GM18909 (cell line): Measurements from ENCODE around the gene DLX6.

Experiments
- ATAC-seq: cut with Tn5 transposase; IDR thresholded peaks from one replicate; pipeline ENCODE4 v1.9.1; 2021; ENCODE audit warnings: mild to moderate bottlenecking; ENCODE audit not compliant: unreplicated experiment, poor library complexity

DLX6 gene

GRCh38 chr7:97005183-97006054 is at the start of gene DLX6:
TSS of gene DLX6 (plus strand) at chr7:97005553. CDS start at chr7:97005978, 425 bp downstream.
- peak; percentile 5 for ATAC-seq

DNA sequence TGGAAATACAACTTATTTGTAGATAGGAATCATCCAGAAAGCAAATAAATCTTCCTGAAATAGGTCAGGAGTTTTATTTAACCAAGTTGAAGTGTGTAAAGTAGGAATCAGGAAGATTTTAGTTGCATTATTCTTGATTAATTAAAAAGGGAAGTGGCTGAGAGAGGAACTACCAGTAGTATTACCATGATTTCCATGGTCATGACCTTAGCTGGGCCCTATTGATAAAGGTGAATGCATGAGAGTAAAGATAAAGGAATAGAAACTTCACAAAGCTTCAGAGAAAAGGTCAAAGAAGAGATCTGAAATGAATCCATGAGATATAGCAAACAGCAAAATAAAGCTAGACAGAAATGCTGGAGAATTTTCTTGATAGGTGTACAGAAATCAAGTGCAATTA is 46.2 kb upstream of the DLX6 start:
- ATAC-seq, result no peak

GRCh38 chr7:96962221-96962885 is 43.0 kb upstream of the DLX6 start:
- no peak for ATAC-seq

GRCh38 chr7:96968981-96969380 is 36.4 kb upstream of the DLX6 start:
- ATAC-seq, result no peak

DNA sequence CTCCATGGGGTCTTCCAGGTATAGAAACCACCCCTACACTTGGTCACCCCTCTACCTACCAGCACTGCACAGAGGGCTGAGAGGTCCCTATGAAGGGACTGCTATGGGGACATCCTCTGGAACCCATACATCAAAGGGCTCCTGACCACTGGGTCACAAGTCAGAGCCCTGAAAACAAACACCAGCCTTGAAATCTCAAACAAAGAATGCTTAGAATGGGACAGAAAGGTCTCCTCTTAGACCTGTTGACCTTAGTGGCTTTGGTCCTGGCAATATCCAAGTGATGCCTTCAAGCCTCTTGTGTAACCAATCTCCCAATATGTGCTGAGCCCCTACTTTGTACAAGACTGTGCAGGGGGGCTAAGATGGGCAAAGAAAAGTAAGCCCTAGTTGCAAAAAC is 34.6 kb upstream of the DLX6 start:
- ATAC-seq, result no peak

GRCh38 chr7:96973986-96974385 is 31.4 kb upstream of the DLX6 start:
- no peak for ATAC-seq

DNA sequence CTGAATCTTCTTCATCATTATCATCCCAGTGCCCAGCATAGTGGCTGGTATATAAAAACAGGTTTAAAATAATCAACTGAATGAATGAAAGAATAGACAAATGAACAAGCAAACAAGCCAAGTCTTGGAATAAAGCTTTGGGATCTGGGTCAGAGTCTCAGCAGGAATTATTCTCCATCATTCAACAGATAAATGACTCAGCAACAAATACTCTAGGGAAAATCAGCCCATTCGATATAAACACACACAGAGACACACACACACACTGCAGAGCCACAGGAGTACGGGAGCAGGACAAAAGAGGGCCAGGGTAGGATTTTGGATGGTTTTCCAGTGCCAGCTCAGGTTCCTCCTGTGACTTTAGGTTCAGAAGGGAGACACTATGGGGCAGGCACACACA is 29.2 kb upstream of the DLX6 start:
- ATAC-seq, result no peak

DNA sequence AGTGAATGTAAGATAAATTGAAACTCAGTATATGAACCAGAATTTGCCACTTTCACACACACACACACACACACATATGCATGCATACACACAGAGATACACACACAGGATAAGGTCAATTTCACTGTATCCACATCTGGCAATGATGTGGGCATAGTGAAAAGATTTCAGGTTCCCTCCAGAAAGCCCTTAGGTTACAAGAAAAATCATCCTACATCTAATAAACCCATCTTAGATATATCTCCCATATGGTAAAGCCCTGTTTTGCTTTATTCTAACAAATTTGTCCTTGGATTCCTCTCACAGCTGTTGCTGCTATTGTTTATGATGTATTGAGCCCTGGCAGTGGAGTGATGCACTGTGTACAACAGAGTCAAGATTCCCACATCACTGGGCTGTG is 27.9 kb upstream of the DLX6 start:
- no peak for ATAC-seq

- ATAC-seq, result no peak
These were observed 25.6 kb upstream of the DLX6 start for GRCh38 chr7:96979551-96980276.

- no peak for ATAC-seq
These were observed 22.8 kb upstream of the DLX6 start for GRCh38 chr7:96982586-96982985.

- no peak for ATAC-seq
These were observed 19.4 kb upstream of the DLX6 start for GRCh38 chr7:96985992-96986391.

- no peak for ATAC-seq
These were observed 18.5 kb upstream of the DLX6 start for GRCh38 chr7:96986901-96987300.

DNA sequence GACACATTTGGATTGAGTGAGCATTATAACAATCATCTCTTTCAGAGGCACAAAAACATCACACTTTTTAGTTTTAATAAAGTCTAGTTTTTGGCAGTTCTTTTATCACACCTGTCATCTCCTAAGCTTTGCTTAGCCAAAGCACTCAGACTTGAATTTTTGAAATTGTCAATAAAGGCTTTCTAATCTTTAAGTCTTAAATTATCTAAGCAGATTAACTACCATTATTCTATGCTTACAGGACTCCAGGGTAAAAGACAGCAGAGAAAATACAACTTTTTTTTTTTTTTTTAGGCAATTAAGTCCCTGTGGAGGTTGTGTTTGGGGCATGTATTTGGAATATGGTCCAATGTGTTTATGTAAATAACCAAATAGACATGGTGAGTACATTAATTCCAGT is 17.6 kb upstream of the DLX6 start:
- ATAC-seq, result no peak

- ATAC-seq, result no peak
These were observed 16.0 kb upstream of the DLX6 start for GRCh38 chr7:96989241-96989858.

GRCh38 chr7:96989859-96990317 is 15.5 kb upstream of the DLX6 start:
- ATAC-seq, result no peak

DNA sequence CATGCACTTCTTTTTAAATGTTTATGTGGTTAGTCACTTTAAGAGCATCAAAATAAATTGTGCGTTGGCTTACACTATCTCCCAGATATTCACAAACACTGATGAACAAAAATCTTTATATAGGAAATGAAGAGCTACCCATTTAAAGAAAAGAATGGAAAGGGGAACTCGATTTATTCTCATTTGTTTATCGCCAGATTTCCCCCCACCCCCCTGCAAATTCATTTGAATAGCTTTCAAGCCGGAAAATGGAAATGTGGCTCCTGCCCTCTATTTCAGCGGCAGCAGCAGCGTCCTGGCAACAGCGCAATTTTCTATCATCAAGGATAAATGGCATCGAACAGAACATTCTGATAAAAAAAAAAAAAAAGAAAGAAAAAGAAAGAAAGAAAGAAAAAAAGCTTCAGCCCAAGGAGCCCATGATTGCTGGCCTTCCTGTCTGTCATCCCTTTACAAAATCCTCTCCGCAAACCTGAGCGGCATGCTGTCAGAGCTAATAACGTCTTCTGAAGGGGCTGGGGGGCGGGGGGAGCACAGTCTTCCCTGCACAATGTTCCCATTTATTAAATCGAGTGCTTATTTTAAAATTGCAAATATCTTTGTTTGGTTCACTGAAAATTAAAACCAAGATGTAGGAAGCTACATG is 13.7 kb upstream of the DLX6 start:
- no peak for ATAC-seq

DNA sequence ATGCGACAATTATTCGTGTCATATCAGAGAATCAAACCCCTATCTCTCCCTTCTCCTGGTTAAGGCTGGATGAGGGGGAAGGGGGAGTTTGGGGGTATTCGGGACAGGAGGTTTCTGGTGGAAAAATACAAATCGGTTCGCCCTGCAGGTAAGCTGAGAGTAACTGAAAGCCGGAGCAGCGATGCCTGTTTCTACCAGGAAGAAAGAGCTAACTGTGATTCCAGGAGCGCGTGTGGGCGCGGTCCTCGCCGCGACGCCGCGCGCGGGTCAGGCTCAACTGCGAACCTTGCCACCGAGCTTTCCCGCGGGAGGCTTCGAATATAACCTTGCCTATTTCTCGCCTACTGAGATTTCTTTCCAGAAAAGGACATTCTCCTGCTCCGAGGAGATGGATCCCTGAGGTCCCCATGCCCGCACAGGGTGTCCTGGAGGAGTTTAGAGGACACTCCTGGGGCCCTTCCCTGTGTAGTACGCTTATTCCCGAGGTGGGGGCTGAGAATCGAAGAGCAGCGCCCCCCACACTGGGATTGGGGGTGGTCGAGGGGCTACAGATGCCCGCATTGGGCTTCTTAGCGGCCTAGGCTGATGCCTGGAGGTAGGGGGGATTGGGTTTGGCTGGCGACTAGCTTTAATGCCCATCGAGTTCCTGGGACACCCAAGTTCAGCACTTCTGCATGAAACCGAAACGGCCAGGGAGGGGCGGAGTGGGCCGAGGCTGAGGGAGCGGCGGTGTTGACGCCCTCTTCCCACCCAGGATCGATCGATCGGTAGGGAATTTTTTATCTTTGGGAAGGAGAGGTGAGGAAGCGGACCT is 13.0 kb upstream of the DLX6 start:
- no peak for ATAC-seq

- no peak for ATAC-seq
These were observed 12.1 kb upstream of the DLX6 start for GRCh38 chr7:96993094-96993865.

DNA sequence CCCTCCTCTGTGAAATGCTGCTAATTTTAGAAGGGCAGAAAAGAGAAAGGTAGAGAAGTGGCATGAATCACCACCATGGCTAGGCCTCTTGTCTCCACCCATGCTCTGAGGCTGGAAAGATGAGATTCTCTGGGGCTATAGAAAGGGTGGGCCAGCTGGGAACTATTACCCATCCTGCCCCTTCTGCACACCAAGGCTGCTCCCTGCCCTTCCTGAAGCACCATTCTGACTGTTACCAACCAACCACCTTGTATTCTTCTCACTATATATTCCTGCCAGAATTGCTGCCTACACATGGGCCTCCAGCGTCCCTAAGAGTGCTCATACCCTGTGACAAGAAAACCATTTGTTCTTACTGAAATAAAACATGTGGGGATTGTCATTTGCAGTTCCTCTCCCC is 11.4 kb upstream of the DLX6 start:
- no peak for ATAC-seq
